Lower leg skin (tissue), 3 donors: ENCODE data around the gene SP4.

Experiments
- POLR2A ChIP-seq, 2 donors: fragments of 450-650 bp; IDR thresholded peaks; one replicate each; pipeline ENCODE4 v1.6.1; 2016 to 2017; ENCODE audit warnings: antibody characterized with exemption in 2 of 2, mild to moderate bottlenecking in 1 of 2, moderate library complexity in 1 of 2
- TF ChIP-seq, protein P1 (sequence below), 3 donors: fragments of 450-650 bp; IDR thresholded peaks; one replicate each; pipeline ENCODE4 v1.5.1; 2016; ENCODE audit warnings: antibody characterized with exemption in 3 of 3, mild to moderate bottlenecking in 3 of 3, moderate library complexity in 2 of 3

DNA sequence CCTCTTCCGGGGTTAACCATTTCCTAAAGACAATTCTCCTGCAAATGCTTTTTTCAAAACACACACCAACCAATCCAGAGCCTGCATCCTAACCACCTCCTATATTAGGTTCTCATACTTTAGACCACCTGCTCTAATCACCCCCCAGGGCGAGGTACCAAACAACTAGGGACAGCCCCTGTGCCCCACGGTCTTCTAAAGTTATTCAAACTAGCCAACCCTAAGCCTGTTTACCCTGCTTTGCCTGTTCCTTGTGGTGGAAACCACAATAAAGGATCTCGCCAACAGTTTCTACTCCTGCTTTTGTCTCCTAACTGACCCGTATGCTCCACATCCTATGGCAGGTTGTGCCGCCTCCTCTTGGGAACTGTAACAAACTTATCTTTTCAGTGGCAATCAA lies 21.1 kb downstream of the SP4 start:
- TF ChIP-seq, protein P1, sequence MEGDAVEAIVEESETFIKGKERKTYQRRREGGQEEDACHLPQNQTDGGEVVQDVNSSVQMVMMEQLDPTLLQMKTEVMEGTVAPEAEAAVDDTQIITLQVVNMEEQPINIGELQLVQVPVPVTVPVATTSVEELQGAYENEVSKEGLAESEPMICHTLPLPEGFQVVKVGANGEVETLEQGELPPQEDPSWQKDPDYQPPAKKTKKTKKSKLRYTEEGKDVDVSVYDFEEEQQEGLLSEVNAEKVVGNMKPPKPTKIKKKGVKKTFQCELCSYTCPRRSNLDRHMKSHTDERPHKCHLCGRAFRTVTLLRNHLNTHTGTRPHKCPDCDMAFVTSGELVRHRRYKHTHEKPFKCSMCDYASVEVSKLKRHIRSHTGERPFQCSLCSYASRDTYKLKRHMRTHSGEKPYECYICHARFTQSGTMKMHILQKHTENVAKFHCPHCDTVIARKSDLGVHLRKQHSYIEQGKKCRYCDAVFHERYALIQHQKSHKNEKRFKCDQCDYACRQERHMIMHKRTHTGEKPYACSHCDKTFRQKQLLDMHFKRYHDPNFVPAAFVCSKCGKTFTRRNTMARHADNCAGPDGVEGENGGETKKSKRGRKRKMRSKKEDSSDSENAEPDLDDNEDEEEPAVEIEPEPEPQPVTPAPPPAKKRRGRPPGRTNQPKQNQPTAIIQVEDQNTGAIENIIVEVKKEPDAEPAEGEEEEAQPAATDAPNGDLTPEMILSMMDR (IDR thresholded peaks at IDR 0.05), result no peak
- TF ChIP-seq POLR2A (IDR thresholded peaks at IDR 0.05), result no peak
